Lower leg skin (tissue), 4 donors: ENCODE measurements around the gene TYW1B. TPM values are rescaled to one million over a fixed set of nuclear protein-coding genes. Genes with fewer than 3 reads are reported as not detected.
"Not testable (repeated sequence)": the region's sequence is repeated elsewhere in the genome, so short reads cannot be mapped to it uniquely, and the experiment has no call there.

Experiments used
- DNase-seq, 2 donors: peaks; one replicate each; pipeline ENCODE4 v3.0.0-alpha.2; 2019; ENCODE audit warnings: low spot score in 2 of 2
- H3K4me3 ChIP-seq: fragments of 200-600 bp; sonication (generic); 2 replicates; pipeline ENCODE4 v1.5.1; 2017; ENCODE audit warnings: mild to moderate bottlenecking, low read depth; ENCODE audit not compliant: poor library complexity, severe bottlenecking
- POLR2A ChIP-seq, 2 donors: fragments of 450-650 bp; IDR thresholded peaks; one replicate each; pipeline ENCODE4 v1.6.1; 2016 to 2017; ENCODE audit warnings: antibody characterized with exemption in 2 of 2, mild to moderate bottlenecking in 1 of 2, moderate library complexity in 1 of 2
- WGBS, 2 donors: methylation state at CpG; one replicate each; pipeline ENCODE4 v1.1.5; 2018; 5-methylcytosine and 5-hydroxymethylcytosine counted together
- intact Hi-C: fragments of 100-400 bp; cut with DNase I; formaldehyde crosslinking; loops from one replicate; pipeline ENCODE4 v1.15.0; 2023; ENCODE audit warnings: low total_unique reads
- total RNA-seq, 4 donors: library from RNA; depleted of rRNA; stranded (reverse); fragments of >200 nt; gene quantifications; one replicate each; pipeline ENCODE4 v1.1.0, GENCODE V29; 2016
- TF ChIP-seq, protein P1 (sequence below), 3 donors: fragments of 450-650 bp; IDR thresholded peaks; one replicate each; pipeline ENCODE4 v1.5.1; 2016; ENCODE audit warnings: antibody characterized with exemption in 3 of 3, mild to moderate bottlenecking in 3 of 3, moderate library complexity in 2 of 3

Gene TYW1B
- total RNA-seq, 4 donors from 2014 or later: 3.7 to 5.3 (median 4.1) TPM

DNA sequence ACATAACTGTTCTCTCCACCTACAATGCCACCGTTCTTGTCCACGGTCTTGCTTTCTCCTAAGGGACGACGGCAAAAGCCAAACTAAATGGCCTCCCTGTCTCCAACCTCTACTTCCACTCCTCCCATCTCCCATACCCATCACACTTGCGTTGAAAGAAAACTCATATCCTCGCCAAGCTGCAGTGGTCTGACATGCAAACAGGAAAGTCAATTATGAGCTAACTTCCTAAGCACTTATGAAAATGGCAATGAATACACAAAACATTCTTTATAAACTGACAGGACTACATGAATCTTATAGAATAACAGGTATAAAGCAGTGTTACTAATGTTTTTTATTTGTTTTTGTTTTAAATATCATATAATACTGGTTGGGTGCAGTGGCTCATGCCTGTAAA lies 46.4 kb downstream of the TYW1B start:
- intact Hi-C loops: no loop called here
- no peak overlapping the region for H3K4me3 ChIP-seq
- TF ChIP-seq, protein P1, sequence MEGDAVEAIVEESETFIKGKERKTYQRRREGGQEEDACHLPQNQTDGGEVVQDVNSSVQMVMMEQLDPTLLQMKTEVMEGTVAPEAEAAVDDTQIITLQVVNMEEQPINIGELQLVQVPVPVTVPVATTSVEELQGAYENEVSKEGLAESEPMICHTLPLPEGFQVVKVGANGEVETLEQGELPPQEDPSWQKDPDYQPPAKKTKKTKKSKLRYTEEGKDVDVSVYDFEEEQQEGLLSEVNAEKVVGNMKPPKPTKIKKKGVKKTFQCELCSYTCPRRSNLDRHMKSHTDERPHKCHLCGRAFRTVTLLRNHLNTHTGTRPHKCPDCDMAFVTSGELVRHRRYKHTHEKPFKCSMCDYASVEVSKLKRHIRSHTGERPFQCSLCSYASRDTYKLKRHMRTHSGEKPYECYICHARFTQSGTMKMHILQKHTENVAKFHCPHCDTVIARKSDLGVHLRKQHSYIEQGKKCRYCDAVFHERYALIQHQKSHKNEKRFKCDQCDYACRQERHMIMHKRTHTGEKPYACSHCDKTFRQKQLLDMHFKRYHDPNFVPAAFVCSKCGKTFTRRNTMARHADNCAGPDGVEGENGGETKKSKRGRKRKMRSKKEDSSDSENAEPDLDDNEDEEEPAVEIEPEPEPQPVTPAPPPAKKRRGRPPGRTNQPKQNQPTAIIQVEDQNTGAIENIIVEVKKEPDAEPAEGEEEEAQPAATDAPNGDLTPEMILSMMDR (IDR thresholded peaks at IDR 0.05): no peak
- no peak for TF ChIP-seq POLR2A (IDR thresholded peaks at IDR 0.05)
- DNase-seq: no peak
- 84 to 91% methylated on average over 6 of the region's 6 CpGs for WGBS, 2 donors

DNA sequence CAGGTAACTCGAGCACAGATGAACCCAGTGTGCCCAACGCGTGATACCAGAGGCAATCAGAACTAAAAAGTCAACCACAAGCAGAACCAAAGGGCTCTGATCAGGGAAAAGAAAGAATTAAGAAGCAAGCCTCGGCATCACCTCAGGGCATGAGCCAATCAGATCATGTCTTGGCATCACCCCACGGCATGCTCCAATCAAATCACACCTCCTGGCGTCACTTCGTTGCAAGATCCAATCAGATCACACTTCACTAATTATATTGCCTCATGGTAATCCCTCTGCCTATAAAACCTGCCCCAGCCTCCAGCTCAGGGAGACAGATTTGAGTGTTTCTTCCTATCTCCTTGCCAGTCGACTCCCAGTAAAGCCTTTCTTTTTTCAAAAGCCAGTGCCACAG lies 46.8 kb downstream of the TYW1B start:
- DNase-seq: no peak
- 92 to 96% methylated on average over 8 of the region's 8 CpGs for WGBS, 2 donors
- intact Hi-C loops: no loop called here
- TF ChIP-seq, protein P1 (IDR thresholded peaks at IDR 0.05): no peak
- no peak for TF ChIP-seq POLR2A (IDR thresholded peaks at IDR 0.05)
- H3K4me3 ChIP-seq: no peak overlapping the region

DNA sequence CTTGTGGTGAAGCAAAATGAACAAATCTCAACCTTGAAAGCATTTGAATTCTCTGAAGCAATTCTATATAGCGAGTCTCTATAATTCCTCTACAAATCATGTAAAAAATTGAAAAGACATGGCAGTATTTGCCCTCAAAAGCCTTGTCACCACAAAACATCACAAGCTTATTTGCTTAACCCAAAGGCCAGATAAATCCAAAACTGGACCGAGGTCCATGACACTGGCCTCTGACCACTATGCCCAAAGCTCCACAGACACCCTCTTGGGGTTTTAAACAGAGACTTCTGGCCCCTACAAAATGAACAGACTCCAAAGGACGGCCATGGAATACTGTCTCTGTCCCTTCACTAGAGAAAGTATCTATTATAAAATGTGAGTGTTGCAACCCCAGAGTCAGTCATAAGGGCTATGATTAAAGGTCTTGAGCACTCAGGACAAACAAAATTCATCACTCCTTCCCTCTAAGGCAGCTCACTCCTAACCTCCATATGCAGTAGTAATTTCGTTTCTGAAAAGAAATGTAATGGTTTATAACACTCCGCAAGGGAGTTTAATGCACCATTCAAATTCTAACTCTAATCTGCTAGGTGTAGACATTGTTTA lies 47.6 kb downstream of the TYW1B start:
- WGBS, 2 donors: 89 to 96% methylated on average over 5 of the region's 5 CpGs
- H3K4me3 ChIP-seq, intact Hi-C loops, DNase-seq: not testable (repeated sequence)

DNA sequence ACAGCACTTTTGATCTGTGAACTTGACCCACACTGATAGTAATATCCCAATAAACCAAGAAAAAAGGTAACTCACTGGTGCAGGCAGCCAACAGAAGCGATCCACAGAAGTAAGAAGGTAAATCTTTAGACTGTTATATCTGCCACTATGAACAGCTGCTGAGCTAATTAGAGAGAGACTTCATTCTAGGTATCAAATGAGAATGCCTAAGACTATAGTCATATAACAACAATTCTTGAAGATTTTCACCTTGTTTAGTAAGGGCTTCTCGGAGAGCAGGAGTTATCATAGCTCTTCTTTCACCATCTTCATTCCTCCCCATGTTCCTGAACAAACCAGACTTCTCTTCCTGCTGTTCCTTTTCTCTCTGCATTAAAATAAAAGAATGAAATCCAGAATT lies 50.8 kb downstream of the TYW1B start:
- intact Hi-C loops, DNase-seq, H3K4me3 ChIP-seq: not testable (repeated sequence)
- 95 to 100% methylated on average over 2 of the region's 2 CpGs for WGBS, 2 donors

DNA sequence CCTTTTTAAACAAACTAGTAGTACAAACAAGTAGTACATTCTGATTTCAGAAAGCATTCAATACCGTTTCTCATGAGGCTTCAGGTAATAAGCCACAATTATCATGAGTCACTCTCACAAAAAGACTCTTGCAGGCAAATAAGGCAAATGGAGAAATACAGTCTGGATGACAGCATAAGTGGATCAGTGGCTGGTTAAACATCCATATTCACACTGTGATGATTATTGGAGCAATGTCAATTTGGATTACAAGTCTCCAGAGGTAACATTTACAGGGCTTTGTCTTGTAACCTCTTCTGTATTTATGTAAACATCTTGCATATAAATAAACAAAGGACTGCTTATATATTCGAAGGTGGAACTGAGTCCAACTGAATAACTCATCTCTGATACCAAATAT lies 55.4 kb downstream of the TYW1B start:
- intact Hi-C loops: not testable (repeated sequence)
- 75 to 78% methylated on average over 2 of the region's 2 CpGs for WGBS, 2 donors

DNA sequence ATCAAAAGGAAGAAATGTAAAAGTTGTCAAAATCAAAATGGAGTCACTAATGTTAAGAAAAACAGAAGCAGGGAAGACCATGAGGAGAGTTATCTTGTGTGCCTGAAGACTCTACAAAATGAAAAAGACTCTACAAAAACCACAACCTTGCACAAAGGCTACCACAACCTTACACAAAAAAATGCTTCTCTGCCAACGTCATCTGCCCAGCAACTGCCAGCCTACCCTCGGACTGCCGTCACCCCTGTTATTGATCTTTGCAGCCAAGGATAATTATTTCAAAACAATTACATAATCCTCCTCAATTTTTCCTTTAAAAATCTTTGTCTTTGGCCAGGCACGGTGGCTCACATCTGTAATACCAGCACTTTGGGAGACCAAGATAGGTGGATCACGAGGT lies 61.0 kb downstream of the TYW1B start:
- H3K4me3 ChIP-seq, DNase-seq, intact Hi-C loops: not testable (repeated sequence)
- WGBS, 2 donors: 80 to 95% methylated on average over 5 of the region's 5 CpGs

More for the DNA sequence above, 55.4 kb downstream of the TYW1B start:
- DNase-seq, H3K4me3 ChIP-seq: not testable (repeated sequence)

DNA sequence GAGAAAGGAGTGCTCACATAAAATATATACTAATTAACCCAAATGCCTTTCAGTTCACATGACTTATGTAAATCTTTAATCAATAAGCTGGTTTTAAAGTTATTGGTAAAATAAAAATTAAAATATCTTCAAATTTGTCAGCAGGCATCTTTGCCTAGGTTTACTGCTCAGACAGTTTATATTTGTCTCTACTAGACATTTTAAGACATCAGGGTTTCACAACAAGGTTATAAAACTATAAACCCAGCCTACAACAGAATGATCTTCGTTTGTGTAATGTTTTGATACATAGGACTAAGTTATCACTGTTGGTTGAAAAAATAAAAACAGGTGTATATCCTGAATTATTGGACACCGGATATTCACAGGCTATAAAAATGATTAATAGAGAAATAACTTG lies 67.4 kb downstream of the TYW1B start:
- DNase-seq: no peak
- 91 to 94% methylated on average over 2 of the region's 2 CpGs for WGBS, 2 donors
- TF ChIP-seq POLR2A (IDR thresholded peaks at IDR 0.05): no peak
- TF ChIP-seq, protein P1 (IDR thresholded peaks at IDR 0.05): no peak
- intact Hi-C loops: no loop called here
- no peak overlapping the region for H3K4me3 ChIP-seq

DNA sequence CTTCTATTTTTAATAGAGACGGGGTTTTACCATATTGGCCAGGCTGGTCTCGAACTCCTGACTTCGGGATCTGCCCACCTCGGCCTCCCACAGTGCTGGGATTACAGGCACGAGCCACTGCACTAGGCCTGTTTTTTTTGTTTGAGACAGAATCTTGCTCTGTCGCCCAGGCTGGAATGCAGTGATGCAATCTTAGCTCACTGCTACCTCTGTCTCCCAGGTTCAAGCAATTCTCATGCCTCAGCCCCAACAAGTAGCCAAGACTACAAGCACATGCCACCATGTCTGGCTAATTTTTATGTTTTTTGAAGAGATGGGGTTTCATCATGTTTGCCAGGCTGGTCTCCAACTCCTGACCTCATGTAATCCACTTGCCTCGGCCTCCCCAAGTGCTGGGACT lies 73.7 kb downstream of the TYW1B start:
- TF ChIP-seq, protein P1 (IDR thresholded peaks at IDR 0.05): no peak
- no peak for TF ChIP-seq POLR2A (IDR thresholded peaks at IDR 0.05)
- DNase-seq: no peak
- intact Hi-C loops: no loop called here
- H3K4me3 ChIP-seq: no peak overlapping the region
- WGBS, 2 donors: 92% methylated on average over 7 of the region's 7 CpGs
